HG02610 (cell line): ENCODE measurements around the gene EMC6.

Experiments used
- ATAC-seq: cut with Tn5 transposase; IDR thresholded peaks from one replicate; pipeline ENCODE4 v1.9.1; 2021; ENCODE audit warnings: mild to moderate bottlenecking, moderate library complexity; ENCODE audit not compliant: unreplicated experiment

EMC6 gene

GRCh38 chr17:3668279-3669084 lies at the start of gene EMC6, which contains the start of gene TAX1BP3:
Gene EMC6, plus strand, starts transcription at chr17:3668812. Its CDS starts 335 bp downstream, at chr17:3669147.
Gene TAX1BP3, minus strand, starts transcription at chr17:3668578. Its CDS starts 52 bp downstream, at chr17:3668526.
- ATAC-seq: peak; percentile 79

DNA sequence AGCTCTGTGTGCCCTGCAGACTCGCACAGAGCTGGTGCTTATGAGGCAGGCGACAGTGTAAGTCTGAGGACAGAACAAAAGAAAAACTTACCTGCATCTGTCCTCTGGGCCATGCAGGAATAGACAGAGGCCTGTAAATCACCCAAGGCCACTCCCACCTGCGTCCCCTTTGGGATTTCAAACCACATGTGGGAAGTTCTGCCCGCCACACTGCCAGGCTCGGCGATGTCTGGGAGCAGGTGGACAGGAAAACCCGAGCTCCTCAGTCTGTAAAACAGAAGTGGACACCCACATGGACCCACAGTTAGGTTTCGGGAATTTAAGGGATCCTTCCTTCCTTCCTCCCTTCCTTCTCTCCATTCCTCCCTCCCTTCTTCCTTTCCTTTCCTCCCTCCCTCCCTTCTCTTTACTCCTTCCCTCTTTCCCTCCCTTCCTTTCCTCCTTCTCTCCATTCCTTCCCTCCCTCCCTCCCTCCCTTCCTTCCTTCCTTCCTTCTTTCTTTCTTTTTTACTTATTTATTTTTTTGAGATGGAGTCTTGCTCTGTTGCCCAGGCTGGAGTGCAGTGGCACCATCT lies 47.4 kb upstream of the EMC6 start:
- ATAC-seq: no peak

- ATAC-seq: no peak
These were observed 45.5 kb upstream of the EMC6 start for GRCh38 chr17:3622977-3623594.

- ATAC-seq: no peak
These were observed 41.5 kb upstream of the EMC6 start for GRCh38 chr17:3626831-3627768.

DNA sequence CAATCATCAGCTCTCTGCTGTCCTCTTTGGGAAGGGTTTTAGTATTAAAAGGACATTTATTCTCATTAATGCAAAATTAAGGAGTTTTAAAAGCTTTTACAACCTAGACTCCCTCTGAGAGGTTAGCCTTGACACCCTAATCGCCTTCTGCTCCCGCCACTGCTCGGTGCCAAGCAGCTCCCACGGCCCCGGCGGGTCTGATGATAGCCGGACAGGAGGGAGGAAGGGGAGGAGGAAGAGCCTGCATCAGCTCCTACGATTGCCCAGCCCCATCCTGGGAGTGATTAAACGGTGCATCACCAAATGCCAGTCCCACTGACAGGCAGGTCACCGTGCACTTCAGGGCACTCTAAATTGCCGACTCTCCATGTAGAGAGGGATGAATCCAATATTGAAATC lies 40.8 kb upstream of the EMC6 start:
- ATAC-seq: no peak

GRCh38 chr17:3630781-3631180 lies 37.8 kb upstream of the EMC6 start:
- ATAC-seq: no peak

DNA sequence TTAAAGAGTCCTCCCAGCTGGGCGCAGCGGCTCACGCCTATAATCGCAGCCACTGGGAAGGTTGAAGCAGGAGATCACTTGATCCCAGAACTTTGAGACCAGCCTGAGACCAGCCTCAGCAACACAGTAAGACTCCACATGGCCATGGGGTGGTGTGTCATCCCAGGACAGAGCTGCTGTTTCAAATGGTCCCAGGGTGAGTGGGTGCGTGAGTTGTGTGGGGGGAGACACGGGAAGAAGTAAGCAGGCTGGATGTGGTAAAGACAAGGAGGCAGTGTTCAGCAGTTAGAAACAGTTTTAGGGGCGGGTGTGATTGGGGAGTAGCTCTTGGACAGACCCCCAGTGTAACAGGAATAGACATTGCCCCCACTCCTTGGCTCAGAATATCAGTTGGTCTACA lies 36.3 kb upstream of the EMC6 start:
- no peak for ATAC-seq

DNA sequence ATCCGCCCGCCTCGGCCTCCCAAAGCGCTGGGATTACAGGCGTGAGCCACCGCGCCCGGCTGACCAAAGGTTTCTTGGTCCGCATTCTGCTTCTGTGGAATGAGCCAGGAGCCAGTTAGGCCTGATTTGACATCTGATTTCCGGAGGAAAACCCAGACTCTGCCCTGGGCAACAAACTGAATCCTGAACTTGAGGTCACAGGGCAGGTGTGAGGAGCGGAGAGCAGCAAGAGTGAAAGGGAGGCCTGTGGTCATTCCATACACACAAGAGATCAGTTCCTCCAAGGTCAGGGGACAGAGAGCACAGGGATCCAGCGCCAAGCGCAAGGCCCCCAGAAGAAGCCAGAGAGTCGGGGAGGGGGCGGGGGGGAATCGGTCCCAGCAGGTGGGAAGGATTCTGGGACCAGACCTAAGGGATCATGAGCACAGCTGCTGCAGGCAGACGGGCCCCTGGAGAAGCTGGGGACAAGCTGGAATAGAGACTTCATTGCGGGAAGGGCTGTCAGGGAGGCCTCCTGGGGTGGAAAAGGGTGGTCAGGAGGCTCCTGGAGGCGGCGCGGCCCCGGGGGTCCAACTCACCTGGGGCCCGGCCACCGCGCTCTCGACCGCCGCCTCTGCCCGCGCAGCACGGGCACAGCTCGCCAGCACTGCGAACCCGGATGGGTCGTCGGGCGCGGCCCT lies 33.0 kb upstream of the EMC6 start:
- no peak for ATAC-seq

DNA sequence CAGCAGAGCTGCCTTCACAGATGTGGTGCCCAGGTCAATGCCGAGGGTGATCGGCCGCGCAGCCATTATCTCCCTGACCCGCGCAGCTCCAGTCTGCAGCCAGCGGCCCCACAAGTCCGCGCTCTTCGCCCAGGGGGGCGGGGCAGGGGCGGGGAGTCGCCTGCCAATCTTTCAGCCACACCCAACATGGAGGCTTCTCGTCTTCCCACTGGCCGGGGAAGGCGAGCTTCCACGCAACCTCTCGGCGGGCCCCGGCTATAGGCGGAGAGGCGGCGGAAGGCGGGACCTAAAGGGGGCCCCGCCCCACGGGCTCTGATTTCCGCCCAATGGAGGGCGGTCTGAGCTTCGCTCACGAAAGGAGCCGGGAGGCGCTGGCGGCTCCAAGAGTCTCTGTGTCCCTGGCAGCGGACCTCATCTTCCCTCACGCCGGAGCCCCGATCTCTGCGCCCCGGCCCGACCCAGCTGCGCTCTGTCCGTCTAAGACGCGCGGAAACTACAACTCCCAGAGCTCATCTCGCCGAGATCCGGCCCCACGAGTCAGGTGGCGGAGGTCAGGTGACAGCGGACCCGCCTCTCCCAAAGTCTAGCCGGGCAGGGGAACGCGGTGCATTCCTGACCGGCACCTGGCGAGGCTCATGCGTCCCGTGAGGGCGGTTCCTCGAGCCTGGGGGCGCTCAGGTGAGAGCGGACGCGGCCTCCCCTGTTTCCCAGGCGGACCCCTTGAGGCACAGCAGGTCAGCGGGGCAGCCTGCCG lies 32.3 kb upstream of the EMC6 start, which contains the start of the genes CTNS and SHPK:
Gene CTNS, plus strand, starts transcription at position 607 of the 754 bp plus-strand sequence. CDS start 3,447 bp downstream, outside the sequence.
Gene SHPK, minus strand, starts transcription at position 97 of the 754 bp plus-strand sequence. Its CDS starts 31 bp downstream, at position 66.
- peak; percentile 93 for ATAC-seq

- peak; percentile 4 for ATAC-seq
These were observed 31.7 kb upstream of the EMC6 start for GRCh38 chr17:3636908-3637373.

- no peak for ATAC-seq
These were observed 28.5 kb upstream of the EMC6 start for GRCh38 chr17:3639981-3640596.

DNA sequence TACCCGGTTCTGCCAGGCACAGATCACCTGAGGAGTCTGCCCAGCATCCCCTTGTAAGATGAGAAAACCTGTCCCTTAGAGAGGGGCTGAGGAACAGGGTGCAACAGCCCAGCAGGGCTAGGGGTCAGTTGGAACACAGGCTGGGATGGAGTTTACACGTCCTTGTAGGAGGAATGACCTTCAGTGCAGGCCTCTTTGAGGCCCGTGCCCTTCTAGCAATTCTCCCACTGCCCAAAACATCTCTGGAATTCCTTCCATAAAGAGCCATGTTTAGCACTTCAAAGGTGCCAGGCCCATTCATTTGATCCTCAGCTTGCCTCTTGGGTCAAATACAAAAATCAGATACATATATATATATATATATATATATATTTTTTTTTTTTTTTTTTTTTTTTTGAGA lies 27.6 kb upstream of the EMC6 start:
- ATAC-seq: no peak

DNA sequence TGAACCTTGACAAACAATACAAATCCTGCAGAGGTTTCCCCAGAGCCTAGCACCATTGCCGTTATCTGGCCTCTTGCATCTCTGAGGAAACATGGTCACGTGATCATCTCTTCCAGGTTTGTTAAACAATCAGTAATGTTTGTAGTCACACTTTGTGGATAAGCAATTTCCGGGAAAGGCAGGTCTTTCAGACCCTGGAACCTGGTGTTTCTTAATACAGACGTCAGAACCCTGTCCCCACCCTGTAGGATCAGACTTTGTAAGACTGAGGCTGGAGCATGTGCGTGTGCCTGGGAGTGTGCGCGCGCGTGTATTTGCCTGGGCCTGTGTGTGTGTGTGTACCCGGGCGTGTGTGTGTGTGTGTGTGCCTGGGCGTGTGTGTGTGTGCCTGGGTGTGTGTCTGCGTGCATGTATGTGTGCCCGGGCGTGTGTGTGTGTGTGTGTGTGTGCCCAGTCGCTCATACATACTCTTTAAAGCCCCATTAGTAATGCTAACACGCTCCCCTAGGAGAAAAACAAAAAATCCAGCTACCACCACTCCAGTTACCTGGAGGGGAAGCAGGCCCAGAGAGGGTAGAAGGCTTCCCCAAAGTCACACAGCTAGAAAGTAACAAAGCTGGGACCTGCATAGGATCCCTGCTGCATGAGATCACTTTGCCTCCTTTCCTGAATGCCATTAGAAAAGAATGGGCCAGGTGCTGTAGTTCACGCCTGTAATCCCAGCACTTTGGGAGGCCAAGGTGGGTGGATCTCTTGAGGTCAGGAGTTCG lies 26.7 kb upstream of the EMC6 start:
- ATAC-seq: no peak

- no peak for ATAC-seq
These were observed 24.7 kb upstream of the EMC6 start for GRCh38 chr17:3643889-3644349.

- no peak for ATAC-seq
These were observed 23.3 kb upstream of the EMC6 start for GRCh38 chr17:3645310-3645709.

- no peak for ATAC-seq
These were observed 21.4 kb upstream of the EMC6 start for GRCh38 chr17:3647251-3647650.

DNA sequence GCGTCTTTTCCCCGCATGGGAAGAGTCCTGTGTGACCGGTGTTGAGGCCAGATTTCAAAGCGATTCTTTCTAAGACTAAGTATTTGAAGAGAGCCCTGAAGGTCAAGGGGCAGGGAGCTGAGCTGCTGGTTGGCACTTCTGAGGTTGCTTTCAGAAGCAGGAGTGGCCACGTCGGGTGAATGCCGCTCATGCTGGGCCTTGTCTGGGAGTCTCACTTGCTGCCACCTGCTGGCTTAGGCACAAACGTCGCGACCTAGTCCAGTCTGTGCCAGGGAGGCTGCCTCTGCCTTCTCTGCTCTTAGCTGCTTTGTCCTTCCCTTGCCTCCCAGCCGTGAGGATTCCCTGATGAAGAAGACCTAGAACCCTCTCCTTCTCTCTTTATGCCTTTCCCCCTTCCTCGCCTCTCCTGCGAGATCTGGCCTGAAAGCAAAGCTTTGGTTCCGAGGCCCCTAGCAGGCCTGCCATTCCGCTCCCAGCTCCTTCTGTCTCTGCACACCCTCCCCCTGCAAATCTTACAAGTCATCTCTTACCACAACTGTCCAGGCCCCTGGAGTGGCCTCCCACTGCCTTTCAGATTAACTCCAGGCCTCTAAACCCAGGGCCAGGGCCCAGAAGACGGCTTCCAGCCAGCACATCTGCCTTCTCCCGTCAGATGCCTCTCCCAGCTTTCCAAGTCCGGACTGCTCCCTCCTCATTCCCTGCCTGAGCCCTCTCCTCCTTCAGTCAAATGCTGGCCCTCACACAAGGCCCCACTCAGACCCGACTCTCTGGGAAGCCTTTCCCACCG lies 20.6 kb upstream of the EMC6 start:
- no peak for ATAC-seq
